ENCODE results near the gene PHF24.

Gene PHF24

DNA sequence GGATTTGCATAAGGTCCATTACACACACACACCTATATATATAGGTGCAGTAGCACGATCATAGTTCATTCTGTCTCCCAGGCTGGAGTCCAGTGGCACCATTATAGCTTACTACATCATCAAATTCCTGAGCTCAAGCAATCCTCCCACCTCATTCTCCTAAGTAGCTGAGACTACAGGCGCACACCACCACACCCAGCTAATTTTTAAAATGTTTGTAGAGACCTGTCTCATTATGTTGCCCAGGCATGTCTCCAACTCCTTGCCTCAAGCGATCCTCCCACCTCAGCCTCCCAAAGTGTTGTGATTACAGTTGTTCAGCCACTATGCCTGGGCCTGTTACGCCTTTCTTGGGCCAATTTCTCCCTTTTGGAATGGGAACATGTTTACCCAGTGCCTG lies 71.2 kb downstream of the PHF24 start:
- peaks cover 8% of the 10 kb centered on the region for H3K4me1 ChIP-seq (ENCODE audit: insufficient read depth, low read length)
- peaks cover 7% of the 10 kb centered on the region for H3K36me3 ChIP-seq (ENCODE audit: insufficient read depth, low read length)
- H3K9me3 ChIP-seq (ENCODE audit: control insufficient read depth, insufficient read depth, low read length): peaks cover 22% of the 10 kb centered on the region
- H3K9ac ChIP-seq (ENCODE audit: low read depth, low read length): no peak overlapping the region

DNA sequence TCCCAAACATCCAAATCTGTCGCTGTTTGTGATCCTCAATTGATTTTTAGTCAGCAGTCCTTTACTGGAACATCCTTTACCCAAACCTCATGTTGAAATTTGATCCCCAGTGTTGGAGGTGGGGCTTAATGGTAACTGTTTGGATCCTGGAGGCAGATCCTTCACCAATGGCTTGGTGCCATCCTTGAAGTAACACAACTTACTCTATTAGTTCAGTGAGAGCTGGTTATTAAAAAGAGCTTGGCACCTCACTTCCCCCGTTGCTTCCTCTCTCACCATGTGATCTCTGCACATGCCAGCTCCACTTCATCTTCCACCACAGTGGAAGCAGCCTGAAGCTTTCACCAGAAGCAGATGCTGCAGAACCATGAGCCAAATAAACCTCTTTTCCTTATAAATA lies 71.8 kb downstream of the PHF24 start:
- H3K9me3 ChIP-seq (ENCODE audit: control insufficient read depth, insufficient read depth, low read length): peaks cover 22% of the 10 kb centered on the region
- peaks cover 8% of the 10 kb centered on the region for H3K4me1 ChIP-seq (ENCODE audit: insufficient read depth, low read length)
- no peak overlapping the region for H3K9ac ChIP-seq (ENCODE audit: low read depth, low read length)
- peaks cover 7% of the 10 kb centered on the region for H3K36me3 ChIP-seq (ENCODE audit: insufficient read depth, low read length)
